Stimulated activated CD8-positive, alpha-beta memory T cell treated with anti-CD3 and anti-CD28 coated beads, Interleukin-15, amount 100 ng/mL, for 4 hours (primary cell): ENCODE results near the gene GNG3.
A peak's percentile ranks its signal among the peaks of the same experiment; 100 is the strongest.
"Not testable (repeated sequence)": the region's sequence is repeated elsewhere in the genome, so short reads cannot be mapped to it uniquely, and the experiment has no call there.

Experiments
- DNase-seq, 2 donors: peaks; one replicate each; pipeline ENCODE4 v3.0.0-alpha.2; 2020; ENCODE audit warnings: low read depth in 2 of 2

The GNG3 gene

DNA sequence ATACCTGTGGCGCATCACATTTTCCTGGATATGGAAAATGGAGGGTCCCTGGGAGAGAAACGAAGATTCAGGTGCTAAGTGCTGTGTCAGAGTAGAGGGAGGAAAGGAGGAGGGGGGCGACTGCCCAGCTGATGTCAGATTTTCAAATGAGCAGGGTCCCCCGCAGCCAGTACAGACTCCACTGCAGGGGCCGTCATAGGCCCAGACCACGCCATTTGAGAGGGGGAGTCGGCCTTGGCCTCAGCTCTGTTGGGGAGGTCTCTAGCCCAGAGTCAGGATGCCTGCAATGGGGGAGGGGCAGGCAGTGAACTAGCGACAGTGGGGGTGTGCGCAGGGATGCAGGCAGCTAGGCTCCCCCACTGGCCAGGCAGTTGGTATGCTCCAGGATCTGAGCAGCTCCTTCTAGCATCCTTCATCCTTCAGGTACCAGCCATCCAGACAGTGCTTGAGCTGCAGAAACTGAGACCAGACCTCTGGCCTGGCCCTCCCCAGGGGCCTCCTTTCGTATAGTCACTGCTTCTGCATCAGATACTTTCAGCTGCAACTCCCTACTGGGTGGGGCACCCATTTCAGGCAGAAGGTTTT, at the start of gene GNG3, which contains the start of gene BSCL2:
GNG3 (plus strand) TSS at position 400 of the 585 bp plus-strand sequence. CDS start 620 bp downstream, outside the sequence.
BSCL2 (minus strand) TSS at position 148 of the 585 bp plus-strand sequence. CDS start 229 bp downstream, outside the sequence.
- DNase-seq, result no peak

DNA sequence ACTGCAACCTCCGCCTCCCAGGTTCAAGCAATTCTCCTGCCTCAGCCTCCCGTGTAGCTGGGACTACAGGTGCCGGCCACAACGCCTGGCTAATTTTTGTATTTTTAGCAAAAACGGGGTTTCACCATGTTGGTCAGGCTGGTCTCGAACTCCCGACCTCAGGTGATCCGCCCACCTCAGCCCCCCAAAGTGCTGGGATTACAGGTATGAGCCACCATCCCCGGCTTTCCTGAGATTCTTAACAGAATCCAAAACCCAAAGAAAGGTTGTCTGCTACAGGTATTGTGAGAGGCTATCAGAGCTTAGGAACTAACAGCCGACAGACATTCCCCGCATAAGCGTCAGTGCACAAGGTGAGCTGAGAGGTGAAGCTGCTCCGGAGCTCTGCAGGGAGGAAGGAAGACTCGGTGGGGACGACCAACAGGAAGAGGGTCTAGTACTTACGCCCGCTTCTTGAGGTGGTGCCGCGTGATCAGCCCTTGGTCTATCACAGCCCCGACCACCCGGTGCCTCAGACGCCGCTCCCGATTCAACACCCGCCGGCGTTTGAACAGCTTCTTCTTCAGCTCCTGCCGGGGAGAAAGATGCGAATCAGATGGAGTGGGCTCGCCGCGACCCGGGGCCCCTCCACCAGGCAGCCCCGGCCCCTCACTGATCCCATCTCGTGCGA, 42.9 kb upstream of the GNG3 start:
- DNase-seq, result peak in 1 of 2 donors; percentile 19

DNA sequence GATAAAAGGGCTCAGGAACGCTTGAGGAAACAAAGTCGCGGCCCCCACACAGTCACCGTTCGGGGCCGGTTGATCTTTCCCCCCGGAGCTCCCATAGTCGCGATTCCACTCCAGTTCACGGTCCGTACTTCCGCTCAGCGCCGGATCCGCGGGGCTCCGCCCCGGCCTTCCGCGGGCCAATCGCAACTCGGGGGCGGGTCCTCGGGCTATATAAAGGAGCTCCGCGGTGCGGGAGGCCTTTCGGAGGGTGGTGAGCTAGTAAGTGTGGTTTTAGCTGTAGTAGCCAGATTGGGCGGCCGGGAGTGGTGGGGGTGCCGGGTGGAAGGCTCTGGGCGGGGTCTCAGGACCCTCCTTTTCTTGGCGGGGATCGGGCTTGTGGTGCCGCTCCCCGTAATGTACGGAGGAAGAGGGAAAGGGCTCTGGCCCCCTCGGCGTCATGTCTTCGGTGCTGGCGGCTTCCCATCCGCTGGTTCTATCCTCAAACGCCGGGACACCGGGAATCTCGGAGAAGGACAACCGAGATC, 42.3 kb upstream of the GNG3 start, which contains the start of the genes C11orf98 and CSKMT:
C11orf98 (minus strand) TSS at position 136 of the 524 bp plus-strand sequence; CDS start at position 95, 41 bp downstream.
CSKMT (plus strand) TSS at position 238 of the 524 bp plus-strand sequence. CDS start 568 bp downstream, outside the sequence.
- peak; percentile 89 to 91 for DNase-seq

DNA sequence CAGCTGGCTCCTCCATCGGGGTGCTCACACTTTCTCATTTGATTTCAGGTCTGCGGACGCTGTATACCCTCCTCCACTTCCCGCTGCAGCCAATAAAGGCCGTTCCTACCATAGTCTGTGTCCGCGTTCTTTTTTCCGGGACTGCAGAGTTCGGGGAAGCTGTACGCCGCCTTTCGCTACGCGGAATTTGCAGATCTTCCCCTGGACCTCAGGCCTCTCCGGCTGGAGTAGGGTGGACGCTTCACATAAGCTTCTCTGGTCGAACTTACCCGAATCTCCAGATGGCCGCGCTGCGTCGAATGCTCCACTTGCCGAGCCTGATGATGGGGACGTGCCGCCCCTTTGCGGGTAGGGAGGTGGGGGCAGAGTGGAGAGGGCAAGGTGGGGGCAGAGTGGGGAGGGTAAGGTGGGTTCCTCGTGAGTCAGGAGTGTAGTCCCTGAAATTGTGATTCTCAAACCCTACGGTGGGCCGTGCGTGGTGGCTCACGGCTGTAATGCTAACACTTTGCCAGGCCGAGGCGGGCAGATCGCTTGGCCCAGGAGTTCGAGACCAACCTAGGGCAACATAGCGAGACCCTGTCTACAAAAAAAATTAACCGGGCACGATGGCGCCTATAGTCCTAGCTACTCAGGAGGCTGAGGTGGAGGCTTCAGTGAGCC, 41.7 kb upstream of the GNG3 start:
- peak; percentile 62 to 68 for DNase-seq

DNA sequence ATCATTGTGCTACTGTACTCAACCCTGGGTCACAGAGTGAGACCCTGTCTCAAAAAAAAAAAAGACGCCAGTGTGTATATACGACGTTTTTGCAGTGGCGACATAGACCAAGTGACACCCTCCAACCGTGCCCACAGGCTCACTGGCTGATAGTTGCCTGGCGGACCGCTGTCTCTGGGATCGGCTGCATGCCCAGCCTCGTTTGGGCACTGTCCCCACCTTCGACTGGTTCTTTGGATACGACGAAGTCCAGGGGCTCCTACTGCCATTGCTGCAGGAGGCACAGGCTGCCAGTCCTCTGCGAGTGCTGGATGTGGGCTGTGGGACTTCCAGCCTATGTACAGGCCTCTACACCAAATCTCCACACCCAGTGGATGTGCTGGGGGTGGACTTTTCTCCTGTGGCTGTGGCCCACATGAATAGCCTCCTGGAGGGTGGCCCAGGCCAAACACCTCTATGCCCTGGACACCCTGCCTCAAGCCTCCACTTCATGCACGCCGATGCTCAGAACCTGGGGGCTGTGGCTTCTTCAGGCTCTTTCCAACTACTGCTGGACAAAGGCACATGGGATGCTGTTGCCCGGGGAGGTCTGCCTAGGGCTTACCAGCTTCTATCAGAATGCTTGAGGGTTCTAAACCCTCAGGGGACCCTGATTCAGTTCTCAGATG, 41.1 kb upstream of the GNG3 start:
- no peak for DNase-seq

DNA sequence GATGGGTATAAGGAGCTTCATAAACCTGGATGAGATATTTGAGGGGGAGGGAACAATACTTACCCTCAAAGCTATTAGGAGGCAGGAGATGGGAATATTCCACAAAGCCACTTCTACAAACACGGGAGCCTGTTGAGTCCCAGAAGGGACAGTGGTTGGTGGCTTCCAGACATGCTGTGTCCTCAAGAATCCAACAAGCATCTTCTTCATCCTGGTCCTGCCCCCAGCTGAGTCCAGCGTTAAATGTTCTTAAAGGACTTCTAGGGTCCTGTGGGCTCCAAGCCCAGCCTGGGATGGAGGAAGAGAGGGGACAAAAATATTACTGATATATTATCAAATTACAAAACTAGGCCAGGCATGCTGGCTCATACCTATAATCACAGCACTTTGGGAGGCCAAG, 40.0 kb upstream of the GNG3 start:
- DNase-seq, result no peak

DNA sequence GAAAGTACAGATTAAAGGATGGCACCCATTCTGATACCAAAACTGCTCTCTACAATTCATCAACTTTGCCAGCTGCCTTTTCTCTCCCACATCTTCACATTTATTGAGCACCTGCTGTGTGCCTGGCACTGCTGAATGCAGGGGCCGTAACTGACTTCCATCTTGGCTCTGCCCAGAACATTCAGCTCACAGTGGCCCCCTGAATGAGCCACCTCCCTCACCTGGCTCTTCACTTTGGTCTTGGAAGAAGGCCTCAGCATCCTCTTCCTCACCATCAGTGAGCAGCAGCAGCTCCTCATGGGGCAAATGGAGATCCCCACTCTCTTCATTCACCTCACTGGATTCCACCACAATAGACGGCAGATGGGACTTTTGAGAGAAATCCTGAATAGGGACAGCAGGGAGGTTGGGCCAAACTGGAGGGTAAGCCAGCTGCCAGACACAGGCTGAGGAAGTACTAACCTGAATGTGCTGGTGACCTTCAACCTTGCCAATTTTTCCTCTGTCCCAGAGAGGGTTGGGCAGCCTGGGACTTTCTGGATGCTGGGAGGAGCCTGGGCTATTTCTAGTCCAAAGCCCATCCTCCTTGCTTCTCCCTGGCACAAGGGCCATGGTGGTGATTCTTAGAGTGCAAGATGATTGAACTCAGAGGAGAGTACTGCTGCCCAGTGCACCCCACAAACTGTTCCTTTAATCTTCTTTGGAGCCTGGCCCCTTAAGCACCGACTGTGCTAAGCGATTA, 37.9 kb upstream of the GNG3 start:
- no peak for DNase-seq

DNA sequence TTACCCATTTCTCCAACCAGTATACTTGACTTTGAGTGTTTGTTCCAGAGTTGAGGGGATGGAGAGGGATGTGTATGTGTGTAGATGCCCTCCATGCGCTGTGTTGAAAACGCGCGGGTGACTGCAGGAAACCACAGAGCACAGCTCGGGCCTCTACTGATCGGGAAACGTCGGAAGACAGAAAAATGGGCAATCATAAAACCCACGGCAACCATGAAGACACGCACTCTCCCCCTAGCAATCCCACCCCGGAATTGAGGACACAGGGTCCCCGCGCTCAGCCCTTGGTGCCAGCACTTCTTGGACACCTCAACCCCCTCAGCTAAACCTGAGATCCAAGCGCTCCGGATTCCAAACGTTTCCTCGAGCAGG, 36.3 kb upstream of the GNG3 start:
- no peak for DNase-seq

DNA sequence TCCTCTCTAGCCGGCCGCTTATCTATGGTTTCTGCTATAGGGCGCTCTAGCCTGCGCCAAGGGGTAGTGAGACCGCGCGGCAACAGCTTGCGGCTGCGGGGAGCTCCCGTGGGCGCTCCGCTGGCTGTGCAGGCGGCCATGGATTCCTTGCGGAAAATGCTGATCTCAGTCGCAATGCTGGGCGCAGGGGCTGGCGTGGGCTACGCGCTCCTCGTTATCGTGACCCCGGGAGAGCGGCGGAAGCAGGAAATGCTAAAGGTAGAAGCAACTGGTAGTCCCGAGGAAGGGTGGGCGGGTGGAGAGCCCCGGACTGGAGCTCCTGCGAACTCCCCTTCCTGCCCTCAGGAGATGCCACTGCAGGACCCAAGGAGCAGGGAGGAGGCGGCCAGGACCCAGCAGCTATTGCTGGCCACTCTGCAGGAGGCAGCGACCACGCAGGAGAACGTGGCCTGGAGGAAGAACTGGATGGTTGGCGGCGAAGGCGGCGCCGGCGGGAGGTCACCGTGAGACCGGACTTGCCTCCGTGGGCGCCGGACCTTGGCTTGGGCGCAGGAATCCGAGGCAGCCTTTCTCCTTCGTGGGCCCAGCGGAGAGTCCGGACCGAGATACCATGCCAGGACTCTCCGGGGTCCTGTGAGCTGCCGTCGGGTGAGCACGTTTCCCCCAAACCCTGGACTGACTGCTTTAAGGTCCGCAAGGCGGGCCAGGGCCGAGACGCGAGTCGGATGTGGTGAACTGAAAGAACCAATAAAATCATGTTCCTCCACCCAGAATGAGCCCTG, 35.7 kb upstream of the GNG3 start, which contains the start of the genes LBHD1 and UQCC3:
LBHD1 (minus strand) TSS at position 660 of the 782 bp plus-strand sequence. CDS start 2,236 bp downstream, outside the sequence.
UQCC3 (plus strand) TSS at position 66 of the 782 bp plus-strand sequence; CDS start at position 139, 73 bp downstream.
- peak; percentile 49 to 58 for DNase-seq

DNA sequence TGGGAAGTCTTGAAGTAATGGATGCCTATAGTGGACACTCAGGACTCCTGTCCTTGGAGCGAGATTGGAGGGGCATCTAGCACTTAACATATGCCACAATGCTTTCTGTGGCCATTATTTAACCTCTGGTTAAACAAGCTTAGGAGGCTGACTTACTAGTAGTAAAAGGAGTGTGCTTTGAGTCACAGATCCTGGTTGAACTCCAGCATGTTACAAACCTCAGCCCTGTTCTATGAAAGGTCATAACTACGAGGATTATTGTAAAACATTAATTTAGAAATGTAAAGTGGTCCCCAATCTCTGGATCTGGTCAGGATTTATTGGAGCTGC, 34.3 kb upstream of the GNG3 start:
- no peak for DNase-seq

DNA sequence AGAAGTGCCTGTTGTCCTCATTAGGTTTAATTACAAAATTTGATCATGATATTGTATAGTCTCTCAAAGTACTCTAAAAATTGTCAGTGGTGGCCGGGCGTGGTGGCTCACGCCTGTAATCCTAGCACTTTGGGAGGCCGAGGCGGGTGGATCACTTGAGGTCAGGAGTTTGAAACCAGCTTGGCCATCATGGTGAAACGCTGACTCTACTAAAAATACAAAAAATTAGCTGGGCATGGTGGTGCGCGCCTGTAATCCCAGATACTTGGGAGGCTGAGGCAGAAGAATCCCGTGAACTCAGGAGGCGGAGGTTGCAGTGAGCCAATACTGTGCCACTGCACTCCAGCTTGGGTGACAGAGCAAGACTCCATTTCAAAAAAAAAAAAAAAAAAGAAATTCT, 32.1 kb upstream of the GNG3 start:
- not testable (repeated sequence) for DNase-seq

DNA sequence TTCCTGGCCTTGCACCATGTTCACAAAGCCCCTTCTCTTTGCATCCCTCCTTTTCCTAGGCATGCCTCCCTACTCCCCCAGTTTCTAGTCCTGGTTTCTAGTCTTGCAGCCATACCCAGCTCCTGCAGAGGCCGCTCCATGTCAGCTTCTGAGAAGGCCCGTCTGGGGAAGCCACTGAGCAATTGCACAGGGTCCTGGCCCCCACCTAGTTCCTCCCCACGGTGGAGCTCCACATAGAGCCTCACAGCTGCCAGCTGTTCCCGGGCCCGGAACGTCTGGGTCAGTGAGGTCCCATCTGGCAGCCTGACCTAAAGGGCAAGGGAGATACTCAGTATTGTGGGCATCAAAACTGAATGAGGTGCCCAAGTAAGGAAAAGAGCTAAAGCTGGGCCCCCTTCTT, 30.8 kb upstream of the GNG3 start:
- no peak for DNase-seq

DNA sequence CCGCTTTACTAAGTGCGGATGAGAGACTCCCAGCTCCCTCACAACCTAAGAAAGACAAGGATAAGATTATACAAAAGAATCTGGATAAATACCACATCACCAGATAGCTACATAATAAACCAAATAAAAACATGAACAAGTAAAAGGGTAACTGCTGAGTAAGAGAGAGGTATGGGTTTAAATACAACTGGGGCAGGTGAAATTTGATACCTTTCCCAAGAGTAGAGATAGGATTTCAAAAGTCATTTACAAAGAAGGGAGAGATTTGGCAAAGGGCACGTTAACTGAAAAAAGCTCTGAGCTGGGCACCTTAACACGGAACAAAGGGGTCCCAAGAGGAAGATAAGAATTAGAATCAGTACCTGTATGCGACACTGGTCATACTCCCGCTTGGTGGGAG, 30.3 kb upstream of the GNG3 start:
- no peak for DNase-seq

DNA sequence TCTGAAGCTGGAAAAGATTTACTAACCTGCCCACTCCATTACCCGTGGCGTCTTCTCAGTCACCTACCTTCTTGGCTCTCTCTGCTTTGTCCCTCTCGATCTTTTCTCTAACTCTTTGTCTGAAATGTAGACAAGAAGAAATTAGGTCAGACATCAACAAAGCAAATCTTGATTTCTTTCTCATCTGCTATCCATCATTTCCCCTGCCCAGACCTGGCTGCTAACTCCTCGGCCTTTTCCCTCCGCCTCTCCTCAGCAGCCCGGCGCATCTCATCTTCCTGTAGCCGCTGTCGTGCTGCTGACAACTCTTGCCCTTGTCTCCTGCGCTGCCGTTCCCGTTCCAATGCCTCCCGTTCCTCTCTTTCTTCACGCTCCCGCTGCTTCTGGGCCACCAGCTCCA, 29.8 kb upstream of the GNG3 start:
- DNase-seq, result no peak

DNA sequence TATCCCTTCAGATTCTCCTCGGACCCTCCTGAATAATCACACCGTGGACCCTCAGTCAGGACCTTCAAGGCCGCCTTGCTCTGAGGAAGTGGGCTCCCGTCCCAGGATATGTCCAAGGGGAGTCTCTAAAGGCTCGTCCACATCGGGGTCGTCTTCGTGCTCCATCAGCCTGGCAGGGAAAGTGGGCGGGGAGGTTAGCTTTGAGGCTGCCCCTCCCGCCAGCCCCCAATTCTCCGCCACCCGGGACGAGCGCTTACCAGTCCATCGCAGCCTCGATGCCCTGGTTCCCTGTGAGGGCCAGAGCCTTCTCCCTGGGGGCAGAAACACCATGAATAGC, 29.1 kb upstream of the GNG3 start:
- no peak for DNase-seq

DNA sequence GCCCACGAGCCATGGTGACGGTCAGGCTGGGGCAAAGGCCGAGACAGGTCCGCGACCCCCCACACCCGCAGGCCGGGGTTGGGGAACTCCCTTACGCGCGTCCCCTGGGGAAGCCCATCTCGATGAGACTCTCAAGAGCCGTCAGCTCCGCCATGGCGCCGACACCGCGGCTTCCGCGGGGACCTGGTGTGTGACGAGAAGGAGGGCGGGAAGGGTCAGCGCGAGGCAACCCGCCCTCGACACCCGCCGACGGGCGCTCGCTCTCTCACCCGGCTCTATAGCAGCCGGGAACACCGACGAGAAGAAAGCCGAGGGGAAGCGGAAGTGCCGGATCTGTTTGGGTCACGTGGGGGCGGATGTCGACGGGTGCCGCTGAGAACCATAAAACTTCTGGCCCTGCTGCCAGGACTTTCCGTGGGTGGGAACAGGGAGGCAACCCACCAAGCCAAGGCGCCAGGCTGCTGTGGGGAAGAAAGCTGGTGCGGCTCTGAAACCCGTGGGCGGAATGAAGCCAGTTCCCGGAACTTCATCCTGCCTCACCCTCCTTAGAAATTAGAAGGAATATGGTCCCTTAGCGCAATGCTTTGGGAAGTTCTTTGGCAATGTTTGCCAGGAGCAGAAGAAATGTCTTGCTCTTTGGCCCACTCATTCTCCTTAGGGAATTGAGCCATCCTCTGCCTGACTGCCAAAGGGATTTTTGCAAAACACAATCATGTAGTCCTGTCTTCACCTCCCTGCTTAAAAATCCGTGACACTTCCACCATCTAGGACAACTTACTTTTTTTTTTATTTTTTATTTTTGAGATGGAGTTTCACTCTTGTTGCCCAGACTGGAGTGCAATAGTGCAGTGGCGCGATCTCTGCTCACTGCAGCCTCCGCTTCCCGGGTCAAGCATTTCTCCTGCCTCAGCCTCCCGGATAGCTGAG, 28.4 kb upstream of the GNG3 start, which contains the start of gene UBXN1:
UBXN1 (minus strand) TSS at position 304 of the 927 bp plus-strand sequence; CDS start at position 154, 150 bp downstream.
- peak; percentile 72 to 81 for DNase-seq

DNA sequence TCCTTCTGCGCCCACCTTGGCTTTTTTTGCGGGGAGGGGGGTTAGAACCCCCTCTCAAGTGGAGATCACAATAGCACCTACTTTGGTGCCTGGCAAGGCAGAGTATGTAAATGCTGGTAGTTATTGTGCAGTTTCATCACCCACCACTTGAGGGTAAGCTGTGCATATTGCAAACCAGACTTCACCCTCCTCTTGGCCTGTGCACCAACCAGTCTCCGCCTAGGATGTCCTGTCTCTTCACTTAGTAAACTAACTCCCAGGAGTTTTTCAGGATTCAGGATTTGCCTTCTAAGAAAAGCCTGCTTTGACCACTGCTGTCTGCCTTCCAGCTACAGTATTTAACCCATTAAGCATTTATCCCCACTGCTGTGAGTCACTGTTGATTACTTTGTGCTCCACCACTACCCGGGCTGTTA, 26.6 kb upstream of the GNG3 start:
- no peak for DNase-seq

DNA sequence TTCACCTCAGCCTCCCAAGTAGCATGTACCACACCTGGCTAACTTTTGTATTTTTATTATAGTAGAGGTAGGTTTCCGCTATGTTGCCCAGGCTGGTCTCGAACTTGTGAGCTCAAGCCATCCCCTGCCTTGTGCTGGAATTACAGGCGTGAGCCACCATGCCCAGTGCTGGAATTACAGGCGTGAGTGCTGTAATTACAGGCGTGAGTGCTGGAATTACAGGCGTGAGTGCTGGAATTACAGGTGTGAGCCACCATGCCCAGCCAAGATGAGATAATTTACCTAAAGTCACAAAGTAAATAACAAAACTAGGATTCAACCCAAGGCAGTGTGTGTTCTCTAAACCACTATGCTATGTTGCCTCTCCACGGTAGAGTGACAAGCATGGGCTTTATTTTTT, 25.0 kb upstream of the GNG3 start:
- DNase-seq, result no peak
